PFSK-1 (cell line): ENCODE results near the gene C6orf15.

Experiments
- FOXP2 ChIP-seq: optimal IDR thresholded peaks from 2 replicates; pipeline ENCODE3; 2011; ENCODE audit warnings: borderline replicate concordance, control low read depth, inconsistent platforms; ENCODE audit not compliant: insufficient read depth; ENCODE audit errors: extremely low read length, extremely low read depth
- POLR2AphosphoS5 ChIP-seq: IDR thresholded peaks from 2 replicates; pipeline ENCODE4 v1.6.1; 2012; ENCODE audit warnings: low read depth, mild to moderate bottlenecking, control low read depth, low read length, moderate library complexity
- REST ChIP-seq, 2 experiments: IDR thresholded peaks; 2 replicates each; pipeline versions ENCODE4 v1.6.1 to v1.8.0; 2011 to 2012; ENCODE audit warnings: low read depth in 2 of 2, low read length in 2 of 2, control low read depth in 1 of 2, inconsistent platforms in 1 of 2, mild to moderate bottlenecking in 1 of 2, moderate library complexity in 1 of 2; ENCODE audit not compliant: insufficient read depth in 1 of 2
- SIN3A ChIP-seq: IDR thresholded peaks from 2 replicates; pipeline ENCODE4 v1.6.1; 2012; ENCODE audit warnings: mild to moderate bottlenecking, low read length, moderate library complexity, borderline replicate concordance; ENCODE audit not compliant: insufficient read depth
- TAF1 ChIP-seq: IDR thresholded peaks from 2 replicates; pipeline ENCODE4 v1.6.1; 2012; ENCODE audit warnings: low read length, control low read depth, borderline replicate concordance; ENCODE audit not compliant: insufficient read depth

The C6orf15 gene

GRCh38 chr6:31092769-31093505 lies 19.4 kb downstream of the C6orf15 start:
- TF ChIP-seq POLR2AphosphoS5 (no peak), SIN3A (no peak)

GRCh38 chr6:31092238-31092637 lies 20.1 kb downstream of the C6orf15 start:
- no peak for TF ChIP-seq POLR2AphosphoS5
- TF ChIP-seq REST (IDR thresholded peaks at IDR 0.05; ENCODE audit: insufficient read depth in 1 of 2, low read depth in 2 of 2, low read length in 2 of 2): no peak
- TF ChIP-seq FOXP2: no peak
- TF ChIP-seq SIN3A: no peak
- no peak for TF ChIP-seq TAF1

GRCh38 chr6:31091680-31092079 lies 20.7 kb downstream of the C6orf15 start:
- TF ChIP-seq REST (IDR thresholded peaks at IDR 0.05; ENCODE audit: insufficient read depth in 1 of 2, low read depth in 2 of 2, low read length in 2 of 2) (no peak), TAF1 (no peak), FOXP2 (no peak)

- TF ChIP-seq SIN3A (no peak), TAF1 (no peak), FOXP2 (no peak), REST (IDR thresholded peaks at IDR 0.05; ENCODE audit: insufficient read depth in 1 of 2, low read depth in 2 of 2, low read length in 2 of 2) (no peak)
These were observed 21.4 kb downstream of the C6orf15 start for GRCh38 chr6:31090973-31091364.

- TF ChIP-seq FOXP2 (no peak), REST (IDR thresholded peaks at IDR 0.05; ENCODE audit: insufficient read depth in 1 of 2, low read depth in 2 of 2, low read length in 2 of 2) (no peak), TAF1 (no peak), SIN3A (no peak), POLR2AphosphoS5 (no peak)
These were observed 22.0 kb downstream of the C6orf15 start for GRCh38 chr6:31090275-31090972.
